HCT116 (cell line): Measurements from ENCODE around the gene HGS. TPM values are rescaled to one million over a fixed set of nuclear protein-coding genes. Genes with fewer than 3 reads are reported as not detected.

Source experiments
- ATAC-seq: fragments of 200-7000 bp; cut with Tn5 transposase; 2 replicates; pipeline ENCODE4 v1.9.1; 2020; ENCODE audit warnings: mild to moderate bottlenecking, moderate library complexity
- BruUV-seq: library from RNA; stranded (reverse); fragments of 400-500 nt; replicated peaks from 2 replicates; lab custom pipeline; 2021; lab: Mats Ljungman, UMichigan
- CTCF ChIA-PET: fragments of 300-600 bp; sonication (Branson Sonifier 250); formaldehyde crosslinking; loops from one replicate; lab custom pipeline; 2021; ENCODE audit warnings: antibody characterized with exemption; lab: Charles Lee
- POLR2A ChIA-PET: fragments of 300-600, 350-600 bp; sonication (Branson Sonifier 250); formaldehyde crosslinking; loops from one replicate; lab custom pipeline; 2021; ENCODE audit warnings: antibody characterized with exemption; lab: Charles Lee
- RAD21 ChIA-PET, 2 experiments: fragments of 300-600 bp; sonication (Branson Sonifier 250); formaldehyde crosslinking; loops; one replicate each; lab custom pipeline; 2023; ENCODE audit warnings: low total read pairs in 2 of 2; ENCODE audit not compliant: uncharacterized antibody in 2 of 2, unreplicated experiment in 2 of 2, low non-redundant PET in 1 of 2; lab: Charles Lee
- DNase-seq: peaks from one replicate; pipeline ENCODE4 v3.0.0-alpha.2; 2010; ENCODE audit warnings: low read depth, low spot score
- H2AFZ ChIP-seq: fragments of 200-600 bp; shearing (Covaris generic), sonication (generic); 2 replicates; pipeline ENCODE4 v1.6.1; 2017; ENCODE audit warnings: low read depth, mixed run types, mixed read lengths, antibody characterized with exemption, low read length; ENCODE audit not compliant: poor library complexity, severe bottlenecking
- H3K27ac ChIP-seq: 2 replicates; pipeline ENCODE4 v1.5.1; 2012; ENCODE audit warnings: low read depth, low read length
- H3K27me3 ChIP-seq: fragments of 200-600 bp; sonication (generic); 2 replicates; pipeline ENCODE4 v1.6.1; 2016; ENCODE audit warnings: mixed run types, low read length, mixed read lengths; ENCODE audit not compliant: insufficient read depth
- H3K36me3 ChIP-seq, 2 experiments: fragments of 200-500 bp in 1 of 2; fragments of 200-600 bp in 1 of 2; sonication (Bioruptor generic) in 1 of 2; sonication (generic) in 1 of 2; 2 replicates each; pipeline versions ENCODE4 v1.5.1 to v1.6.1; 2014 to 2016; ENCODE audit warnings: low read length in 2 of 2, inconsistent platforms in 1 of 2, mixed read lengths in 1 of 2, mixed run types in 1 of 2; ENCODE audit not compliant: insufficient read depth in 2 of 2, control insufficient read depth in 1 of 2
- H3K4me1 ChIP-seq, 2 experiments: fragments of 200-600 bp in 1 of 2; sonication (generic) in 1 of 2; 2 replicates each; pipeline versions ENCODE4 v1.5.1 to v1.6.1; 2012 to 2017; ENCODE audit warnings: low read length in 2 of 2, inconsistent platforms in 1 of 2, mild to moderate bottlenecking in 1 of 2, mixed read lengths in 1 of 2, mixed run types in 1 of 2, moderate library complexity in 1 of 2; ENCODE audit not compliant: insufficient read depth in 2 of 2, control insufficient read depth in 1 of 2
- H3K4me2 ChIP-seq: fragments of 200-600 bp; sonication (generic); 2 replicates; pipeline ENCODE4 v1.6.1; 2017; ENCODE audit warnings: mixed run types, low read length, mixed read lengths
- H3K4me3 ChIP-seq, 2 experiments: fragments of 200-600 bp in 1 of 2; sonication (generic) in 1 of 2; replicated peaks in 1 of 2; 2 replicates each; pipeline ENCODE4 v1.5.1; 2011 to 2016; ENCODE audit warnings: low read length in 2 of 2, control low read depth in 1 of 2, low read depth in 1 of 2, mild to moderate bottlenecking in 1 of 2, mixed read lengths in 1 of 2, mixed run types in 1 of 2
- H3K79me2 ChIP-seq: fragments of 200-600 bp; sonication (generic); 2 replicates; pipeline ENCODE4 v1.6.1; 2017; ENCODE audit warnings: mild to moderate bottlenecking, mixed run types, low read length, moderate library complexity, mixed read lengths; ENCODE audit not compliant: insufficient read depth
- H3K9ac ChIP-seq: fragments of 200-600 bp; sonication (generic); 2 replicates; pipeline ENCODE4 v1.6.1; 2016; ENCODE audit warnings: low read length, mixed read lengths
- H3K9me2 ChIP-seq: fragments of 200-600 bp; sonication (generic), shearing (Covaris generic); 2 replicates; pipeline ENCODE4 v1.6.1; 2017; ENCODE audit warnings: mixed run types, mild to moderate bottlenecking, moderate library complexity; ENCODE audit not compliant: insufficient read depth
- H3K9me3 ChIP-seq, 2 experiments: fragments of 200-500 bp in 1 of 2; fragments of 200-600 bp in 1 of 2; sonication (Bioruptor generic) in 1 of 2; sonication (generic) in 1 of 2; 2 replicates each; pipeline ENCODE4 v1.6.1; 2014 to 2017; ENCODE audit warnings: low read length in 2 of 2, mixed read lengths in 2 of 2, inconsistent platforms in 1 of 2, low read depth in 1 of 2, mild to moderate bottlenecking in 1 of 2, mixed run types in 1 of 2, moderate library complexity in 1 of 2; ENCODE audit not compliant: control insufficient read depth in 1 of 2, insufficient read depth in 1 of 2
- H4K20me1 ChIP-seq: fragments of 200-600 bp; sonication (generic), shearing (Covaris generic); 2 replicates; pipeline ENCODE4 v1.6.1; 2017; ENCODE audit warnings: mixed run types, mild to moderate bottlenecking, moderate library complexity; ENCODE audit not compliant: insufficient read depth
- ELF1 ChIP-seq: IDR thresholded peaks from 2 replicates; pipeline ENCODE4 v1.6.1; 2012; ENCODE audit warnings: low read depth, borderline replicate concordance
- EZH2phosphoT487 ChIP-seq: fragments of 200-600 bp; IDR thresholded peaks from 2 replicates; pipeline ENCODE4 v1.6.1; 2018; ENCODE audit warnings: antibody characterized with exemption, borderline replicate concordance
- FOSL1 ChIP-seq: IDR thresholded peaks from 2 replicates; pipeline ENCODE4 v1.6.1; 2012; ENCODE audit warnings: low read depth
- JUND ChIP-seq: IDR thresholded peaks from 2 replicates; pipeline ENCODE4 v1.6.1; 2012
- POLR2AphosphoS5 ChIP-seq: IDR thresholded peaks from 2 replicates; pipeline ENCODE4 v1.6.1; 2011; ENCODE audit warnings: mild to moderate bottlenecking, low read depth, low read length, moderate library complexity
- RAD21 ChIP-seq: IDR thresholded peaks from 2 replicates; pipeline ENCODE4 v1.6.1; 2012; ENCODE audit warnings: low read depth, mild to moderate bottlenecking
- YY1 ChIP-seq: IDR thresholded peaks from 2 replicates; pipeline ENCODE4 v1.6.1; 2011; ENCODE audit warnings: low read length, low read depth, moderate library complexity, mild to moderate bottlenecking; ENCODE audit not compliant: insufficient replicate concordance; ENCODE audit errors: extremely low read depth
- intact Hi-C: fragments of 100-400 bp; cut with micrococcal nuclease; formaldehyde crosslinking; loops from 2 replicates; pipeline ENCODE4 v1.10.0; 2022
- total RNA-seq: library from RNA; stranded (reverse); gene quantifications from one replicate; pipeline ENCODE4 v1.2.1, GENCODE V29; 2021; ENCODE audit not compliant: unreplicated experiment
- TF ChIP-seq, protein P1 (sequence below), 3 experiments: fragments of 200-600 bp in 1 of 3; sonication (generic) in 1 of 3; IDR thresholded peaks in 2 of 3; conservative IDR thresholded peaks in 1 of 3; 2 replicates each; pipeline ENCODE4 v1.5.1; 2012 to 2017; ENCODE audit warnings: low read depth in 2 of 3, low read length in 2 of 3, antibody characterized with exemption in 1 of 3, borderline replicate concordance in 1 of 3, control low read depth in 1 of 3, mild to moderate bottlenecking in 1 of 3, mixed read lengths in 1 of 3, mixed run types in 1 of 3, moderate library complexity in 1 of 3; ENCODE audit not compliant: insufficient read depth in 1 of 3
- TF ChIP-seq, protein P2 (sequence below): IDR thresholded peaks from 2 replicates; pipeline ENCODE4 v1.6.1; 2012; ENCODE audit warnings: low read depth

Gene HGS
- total RNA-seq, 1 experiment from 2014 or later = 231 TPM

DNA sequence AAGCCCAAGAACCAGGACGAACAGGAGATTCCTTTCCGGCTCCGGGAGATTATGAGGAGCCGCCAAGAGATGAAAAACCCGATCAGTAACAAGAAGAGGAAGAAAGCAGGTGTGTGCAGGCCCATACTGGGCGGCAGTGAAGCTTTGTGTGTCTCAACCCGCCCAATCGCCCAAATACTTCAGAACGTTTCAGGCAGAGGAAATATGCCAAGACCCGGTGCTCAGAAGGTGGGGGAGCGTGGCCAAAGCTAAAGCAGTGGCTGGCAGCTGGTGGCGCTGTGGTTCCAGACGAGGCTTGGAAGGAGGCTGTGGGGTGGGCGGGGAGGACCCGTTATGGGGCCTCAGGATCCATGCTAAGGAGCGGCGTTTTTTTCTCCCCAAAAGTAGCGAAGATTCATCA is 16.1 kb upstream of the HGS start:
- H3K4me3 ChIP-seq = peak overlapping the region; percentile 78 to 84
- DNase-seq (no peak), ATAC-seq (peak; percentile 17; the same call in 1 of the 2 replicates)
- peaks cover 36 to 44% of the 10 kb centered on the region in 2 experiments for H3K4me1 ChIP-seq
- RAD21 ChIA-PET = interaction anchor here in 1 of 2 experiments (2.2 kb wide), 1 partner anchor 16 kb away, joined by 4 read pairs; the partner anchor contains the start of genes ARL16 and HGS
- no peaks in the 10 kb centered on the region for H3K9me2 ChIP-seq
- H3K79me2 ChIP-seq = peaks cover 72% of the 10 kb centered on the region
- no peaks in the 10 kb centered on the region for H3K9me3 ChIP-seq
- peak overlapping the region; percentile 86 for H3K27ac ChIP-seq
- POLR2A ChIA-PET = interaction anchor here (1.3 to 2.7 kb wide), 2 partner anchors 8 to 16 kb away, joined by 6 to 9 read pairs; partner anchors contain the start of genes ARL16 and HGS
- H3K9ac ChIP-seq = peak overlapping the region; percentile 97
- H3K4me2 ChIP-seq = peak overlapping the region; percentile 89
- TF ChIP-seq YY1 (peak; percentile 40), FOSL1 (no peak)
- TF ChIP-seq, protein P1, sequence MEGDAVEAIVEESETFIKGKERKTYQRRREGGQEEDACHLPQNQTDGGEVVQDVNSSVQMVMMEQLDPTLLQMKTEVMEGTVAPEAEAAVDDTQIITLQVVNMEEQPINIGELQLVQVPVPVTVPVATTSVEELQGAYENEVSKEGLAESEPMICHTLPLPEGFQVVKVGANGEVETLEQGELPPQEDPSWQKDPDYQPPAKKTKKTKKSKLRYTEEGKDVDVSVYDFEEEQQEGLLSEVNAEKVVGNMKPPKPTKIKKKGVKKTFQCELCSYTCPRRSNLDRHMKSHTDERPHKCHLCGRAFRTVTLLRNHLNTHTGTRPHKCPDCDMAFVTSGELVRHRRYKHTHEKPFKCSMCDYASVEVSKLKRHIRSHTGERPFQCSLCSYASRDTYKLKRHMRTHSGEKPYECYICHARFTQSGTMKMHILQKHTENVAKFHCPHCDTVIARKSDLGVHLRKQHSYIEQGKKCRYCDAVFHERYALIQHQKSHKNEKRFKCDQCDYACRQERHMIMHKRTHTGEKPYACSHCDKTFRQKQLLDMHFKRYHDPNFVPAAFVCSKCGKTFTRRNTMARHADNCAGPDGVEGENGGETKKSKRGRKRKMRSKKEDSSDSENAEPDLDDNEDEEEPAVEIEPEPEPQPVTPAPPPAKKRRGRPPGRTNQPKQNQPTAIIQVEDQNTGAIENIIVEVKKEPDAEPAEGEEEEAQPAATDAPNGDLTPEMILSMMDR (IDR thresholded peaks at IDR 0.05 in 2 of 3, conservative IDR thresholded peaks at IDR 0.05 in 1 of 3; ENCODE audit: borderline replicate concordance in 1 of 3, insufficient read depth in 1 of 3, low read depth in 2 of 3, low read length in 2 of 3) = peak in 2 of 3 experiments; percentile 55 to 64; a peak in 4 of 6 replicates
- CTCF ChIA-PET = interaction anchor here (0.7 to 1.1 kb wide), 3 partner anchors 29 to 36 kb away, joined by 3 read pairs; no protein-coding TSS in a partner anchor
- no peak overlapping the region for H2AFZ ChIP-seq
- H4K20me1 ChIP-seq = peaks cover 3% of the 10 kb centered on the region; the same call in 1 of the 2 replicates
- intact Hi-C loops = loop anchor here (1.0 kb wide), 2 partner anchors 16 to 30 kb away; partner anchors contain the start of genes ARL16, NPLOC4 and TSPAN10
- peaks cover 35 to 56% of the 10 kb centered on the region in 2 experiments for H3K36me3 ChIP-seq
- TSS peak; percentile 46 for BruUV-seq
- H3K27me3 ChIP-seq = no peaks in the 10 kb centered on the region

DNA sequence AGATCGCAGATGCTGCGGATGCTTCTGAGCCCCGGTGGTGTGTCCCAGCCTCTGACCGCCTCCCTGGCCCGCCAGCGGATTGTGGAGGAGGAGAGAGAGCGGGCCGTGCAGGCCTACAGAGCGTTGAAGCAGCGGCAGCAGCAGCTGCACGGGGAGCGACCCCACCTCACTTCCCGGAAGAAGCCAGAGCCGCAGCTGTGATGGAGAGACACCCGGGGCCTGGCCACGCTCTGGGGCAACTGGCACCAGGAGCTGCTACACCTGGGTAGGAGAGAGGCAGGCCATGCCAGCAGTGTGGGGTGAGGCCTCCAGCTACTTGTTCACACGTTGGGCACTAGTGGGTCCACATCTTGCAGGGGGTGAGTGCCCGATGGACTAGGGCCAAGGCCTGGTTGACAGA is 11.3 kb upstream of the HGS start:
- no peak overlapping the region for H3K4me3 ChIP-seq
- H3K79me2 ChIP-seq = peaks cover 53% of the 10 kb centered on the region
- H3K9ac ChIP-seq = no peak overlapping the region
- H3K9me2 ChIP-seq = no peaks in the 10 kb centered on the region
- H3K27me3 ChIP-seq = no peaks in the 10 kb centered on the region
- H3K9me3 ChIP-seq = no peaks in the 10 kb centered on the region
- ATAC-seq = no peak
- no peak overlapping the region for H3K27ac ChIP-seq
- no TSS peak for BruUV-seq
- H3K36me3 ChIP-seq = peaks cover 40 to 59% of the 10 kb centered on the region in 2 experiments
- no peak overlapping the region for H3K4me2 ChIP-seq
- POLR2A ChIA-PET = interaction anchor here (0.7 kb wide), 1 partner anchor 11 kb away, joined by 3 read pairs; the partner anchor contains the start of genes ARL16 and HGS
- peaks cover 9% of the 10 kb centered on the region in 2 experiments for H3K4me1 ChIP-seq
- no peak overlapping the region for H2AFZ ChIP-seq
- CTCF ChIA-PET = no interaction called here
- peaks cover 3% of the 10 kb centered on the region; the same call in 1 of the 2 replicates for H4K20me1 ChIP-seq
- intact Hi-C loops = no loop called here
- RAD21 ChIA-PET = no interaction called here
- DNase-seq = no peak
- TF ChIP-seq, protein P2, sequence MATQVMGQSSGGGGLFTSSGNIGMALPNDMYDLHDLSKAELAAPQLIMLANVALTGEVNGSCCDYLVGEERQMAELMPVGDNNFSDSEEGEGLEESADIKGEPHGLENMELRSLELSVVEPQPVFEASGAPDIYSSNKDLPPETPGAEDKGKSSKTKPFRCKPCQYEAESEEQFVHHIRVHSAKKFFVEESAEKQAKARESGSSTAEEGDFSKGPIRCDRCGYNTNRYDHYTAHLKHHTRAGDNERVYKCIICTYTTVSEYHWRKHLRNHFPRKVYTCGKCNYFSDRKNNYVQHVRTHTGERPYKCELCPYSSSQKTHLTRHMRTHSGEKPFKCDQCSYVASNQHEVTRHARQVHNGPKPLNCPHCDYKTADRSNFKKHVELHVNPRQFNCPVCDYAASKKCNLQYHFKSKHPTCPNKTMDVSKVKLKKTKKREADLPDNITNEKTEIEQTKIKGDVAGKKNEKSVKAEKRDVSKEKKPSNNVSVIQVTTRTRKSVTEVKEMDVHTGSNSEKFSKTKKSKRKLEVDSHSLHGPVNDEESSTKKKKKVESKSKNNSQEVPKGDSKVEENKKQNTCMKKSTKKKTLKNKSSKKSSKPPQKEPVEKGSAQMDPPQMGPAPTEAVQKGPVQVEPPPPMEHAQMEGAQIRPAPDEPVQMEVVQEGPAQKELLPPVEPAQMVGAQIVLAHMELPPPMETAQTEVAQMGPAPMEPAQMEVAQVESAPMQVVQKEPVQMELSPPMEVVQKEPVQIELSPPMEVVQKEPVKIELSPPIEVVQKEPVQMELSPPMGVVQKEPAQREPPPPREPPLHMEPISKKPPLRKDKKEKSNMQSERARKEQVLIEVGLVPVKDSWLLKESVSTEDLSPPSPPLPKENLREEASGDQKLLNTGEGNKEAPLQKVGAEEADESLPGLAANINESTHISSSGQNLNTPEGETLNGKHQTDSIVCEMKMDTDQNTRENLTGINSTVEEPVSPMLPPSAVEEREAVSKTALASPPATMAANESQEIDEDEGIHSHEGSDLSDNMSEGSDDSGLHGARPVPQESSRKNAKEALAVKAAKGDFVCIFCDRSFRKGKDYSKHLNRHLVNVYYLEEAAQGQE = no peak
- TF ChIP-seq RAD21 (no peak), JUND (no peak), EZH2phosphoT487 (no peak), ELF1 (no peak), POLR2AphosphoS5 (no peak), YY1 (no peak)
- TF ChIP-seq, protein P1 (IDR thresholded peaks at IDR 0.05 in 2 of 3, conservative IDR thresholded peaks at IDR 0.05 in 1 of 3; ENCODE audit: borderline replicate concordance in 1 of 3, insufficient read depth in 1 of 3, low read depth in 2 of 3, low read length in 2 of 3) = no peak
